Fibroblast of pulmonary artery (primary cell): ENCODE measurements around the gene ZNF316.

Source experiments
- DNase-seq: peaks from one replicate; pipeline ENCODE4 v3.0.0-alpha.2; 2010; ENCODE audit warnings: low read depth
- H3K4me3 ChIP-seq: replicated peaks from 2 replicates; pipeline ENCODE4 v1.5.1; 2011; ENCODE audit warnings: low read depth, mild to moderate bottlenecking, control low read depth, low read length, moderate library complexity
- TF ChIP-seq, protein P1 (sequence below): IDR thresholded peaks from 2 replicates; pipeline ENCODE4 v1.5.1; 2011; ENCODE audit warnings: mild to moderate bottlenecking, control low read depth, low read length, inconsistent platforms; ENCODE audit errors: missing control alignments

The ZNF316 gene

DNA sequence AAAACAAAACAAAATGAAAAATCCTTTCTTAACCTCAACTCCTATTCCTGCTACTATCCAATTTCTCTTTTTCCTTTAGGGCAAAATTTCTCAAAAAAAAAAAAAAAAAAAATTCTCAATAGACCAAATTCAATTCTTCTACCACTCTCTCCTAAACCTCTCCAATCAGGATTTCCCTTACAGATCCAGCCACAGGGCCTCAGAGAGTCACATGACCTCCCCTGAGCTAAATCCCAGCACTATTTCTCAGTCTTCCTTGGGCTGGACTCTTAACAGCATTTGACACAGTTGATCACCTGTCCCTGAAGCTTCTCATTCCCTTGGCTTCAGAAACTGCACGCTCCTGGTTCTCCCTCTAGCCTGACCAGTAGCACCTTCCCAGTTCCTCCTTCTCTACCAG is 64.7 kb downstream of the ZNF316 start:
- no peak for DNase-seq
- no peak overlapping the region for H3K4me3 ChIP-seq

More for the DNA sequence above, 64.7 kb downstream of the ZNF316 start:
- TF ChIP-seq, protein P1, sequence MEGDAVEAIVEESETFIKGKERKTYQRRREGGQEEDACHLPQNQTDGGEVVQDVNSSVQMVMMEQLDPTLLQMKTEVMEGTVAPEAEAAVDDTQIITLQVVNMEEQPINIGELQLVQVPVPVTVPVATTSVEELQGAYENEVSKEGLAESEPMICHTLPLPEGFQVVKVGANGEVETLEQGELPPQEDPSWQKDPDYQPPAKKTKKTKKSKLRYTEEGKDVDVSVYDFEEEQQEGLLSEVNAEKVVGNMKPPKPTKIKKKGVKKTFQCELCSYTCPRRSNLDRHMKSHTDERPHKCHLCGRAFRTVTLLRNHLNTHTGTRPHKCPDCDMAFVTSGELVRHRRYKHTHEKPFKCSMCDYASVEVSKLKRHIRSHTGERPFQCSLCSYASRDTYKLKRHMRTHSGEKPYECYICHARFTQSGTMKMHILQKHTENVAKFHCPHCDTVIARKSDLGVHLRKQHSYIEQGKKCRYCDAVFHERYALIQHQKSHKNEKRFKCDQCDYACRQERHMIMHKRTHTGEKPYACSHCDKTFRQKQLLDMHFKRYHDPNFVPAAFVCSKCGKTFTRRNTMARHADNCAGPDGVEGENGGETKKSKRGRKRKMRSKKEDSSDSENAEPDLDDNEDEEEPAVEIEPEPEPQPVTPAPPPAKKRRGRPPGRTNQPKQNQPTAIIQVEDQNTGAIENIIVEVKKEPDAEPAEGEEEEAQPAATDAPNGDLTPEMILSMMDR = no peak
